HG03378 (cell line): ENCODE measurements around the gene DTNB.

ENCODE experiments used
- ATAC-seq: cut with Tn5 transposase; IDR thresholded peaks from one replicate; pipeline ENCODE4 v1.9.1; 2021; ENCODE audit warnings: mild to moderate bottlenecking, moderate library complexity; ENCODE audit not compliant: unreplicated experiment

DTNB gene

DNA sequence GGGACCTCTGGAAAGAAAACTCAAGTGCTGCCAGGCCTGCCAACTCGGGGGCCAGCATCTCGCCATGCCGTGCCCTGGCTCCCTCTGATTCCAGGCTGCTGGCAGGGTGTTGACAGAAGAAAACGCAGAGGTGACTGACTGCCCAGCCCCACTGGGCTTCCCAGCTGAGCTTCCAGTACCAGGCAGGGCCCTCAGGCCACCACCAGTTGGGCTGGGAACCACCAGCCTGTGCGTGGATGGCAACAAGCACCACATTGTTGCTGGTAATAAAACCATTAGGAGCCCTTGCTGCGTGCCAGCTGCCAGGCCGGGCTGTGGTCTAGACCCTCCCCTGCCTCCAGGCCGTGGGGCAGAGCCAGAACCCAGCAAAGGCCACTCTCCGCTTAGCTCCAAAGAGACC is 340.8 kb downstream of the DTNB start:
- ATAC-seq = no peak

GRCh38 chr2:25331686-25332365 is 341.6 kb downstream of the DTNB start:
- ATAC-seq = no peak

DNA sequence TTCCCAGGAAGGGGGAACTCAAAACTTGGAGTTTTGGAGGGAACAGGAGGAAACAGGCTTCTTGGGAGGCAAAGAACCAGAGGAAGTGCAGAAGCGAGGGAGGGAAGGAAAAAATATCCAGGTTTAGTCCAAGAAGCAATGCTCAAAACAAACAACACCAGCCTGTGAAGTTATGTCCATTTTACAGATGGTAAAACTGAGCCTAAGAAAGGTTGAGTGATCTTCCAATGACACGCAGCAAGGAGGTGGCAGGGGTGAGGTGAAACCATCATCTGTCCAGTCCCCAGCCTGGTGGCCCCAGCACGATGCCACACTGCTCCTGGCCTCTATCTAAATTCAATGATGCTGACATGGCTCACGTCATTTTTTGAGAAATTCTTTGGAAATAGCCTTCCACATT is 342.4 kb downstream of the DTNB start:
- ATAC-seq = no peak

GRCh38 chr2:25330273-25330672 is 343.1 kb downstream of the DTNB start:
- ATAC-seq = no peak

DNA sequence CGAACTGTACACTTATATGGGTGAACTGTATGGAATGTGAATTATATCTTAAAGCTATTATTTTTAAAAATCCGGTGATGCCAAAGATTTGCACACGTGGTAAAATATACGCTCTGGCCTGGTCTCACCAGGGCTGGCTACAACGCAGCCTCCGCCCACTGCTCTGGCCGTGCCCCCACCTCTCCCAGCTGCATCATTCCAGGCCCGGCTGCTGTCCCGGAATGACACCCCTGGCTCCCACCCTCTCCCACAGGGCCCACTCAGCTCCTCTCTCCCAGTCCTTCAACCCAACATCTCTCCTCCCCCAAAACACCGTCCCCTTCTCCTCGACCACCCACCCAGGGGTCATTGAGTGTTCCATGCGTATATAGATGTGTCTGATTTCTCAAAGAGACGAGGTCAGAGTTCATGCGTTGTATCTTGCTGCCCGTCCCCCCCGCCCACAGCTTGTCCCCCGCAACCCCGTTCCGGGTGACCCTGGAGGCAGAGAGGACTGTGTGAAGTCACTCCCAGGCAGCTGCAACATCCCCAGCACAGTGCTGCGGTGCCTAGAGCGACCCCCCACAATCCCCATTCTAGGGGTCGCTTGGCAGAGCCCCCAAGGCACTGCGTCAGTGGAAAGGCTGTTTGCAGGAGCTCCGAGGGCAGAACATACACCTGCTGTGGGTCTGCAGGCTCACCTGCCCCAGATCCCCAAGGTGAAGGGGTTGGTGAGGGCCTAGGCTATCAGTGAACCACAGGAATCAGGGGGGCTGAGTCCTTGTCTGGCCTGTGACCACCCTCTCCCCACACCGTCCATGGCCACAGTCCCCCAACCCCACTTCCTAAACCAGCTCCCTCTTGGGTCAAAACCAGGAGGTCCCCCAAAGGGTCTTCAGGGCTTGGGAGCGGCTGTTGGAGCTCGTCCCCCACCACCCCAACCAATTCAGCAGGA is 345.0 kb downstream of the DTNB start:
- no peak for ATAC-seq
